M059J (cell line): ENCODE results near the gene LHX3. TPM values are rescaled to one million over a fixed set of nuclear protein-coding genes. Genes with fewer than 3 reads are reported as not detected.
"Not testable (repeated sequence)": the region's sequence is repeated elsewhere in the genome, so short reads cannot be mapped to it uniquely, and the experiment has no call there.

ENCODE experiments used
- DNase-seq: peaks from one replicate; pipeline ENCODE4 v3.0.0-alpha.2; 2012; ENCODE audit warnings: low read depth
- total RNA-seq: library from RNA; depleted of rRNA; stranded (reverse); fragments of >200 nt; shearing (Covaris generic); gene quantifications from 2 replicates; pipeline ENCODE4 v1.2.3, GENCODE V29; 2014; rRNA removed

Gene LHX3
- total RNA-seq, 1 experiment from 2014 or later: not detected

DNA sequence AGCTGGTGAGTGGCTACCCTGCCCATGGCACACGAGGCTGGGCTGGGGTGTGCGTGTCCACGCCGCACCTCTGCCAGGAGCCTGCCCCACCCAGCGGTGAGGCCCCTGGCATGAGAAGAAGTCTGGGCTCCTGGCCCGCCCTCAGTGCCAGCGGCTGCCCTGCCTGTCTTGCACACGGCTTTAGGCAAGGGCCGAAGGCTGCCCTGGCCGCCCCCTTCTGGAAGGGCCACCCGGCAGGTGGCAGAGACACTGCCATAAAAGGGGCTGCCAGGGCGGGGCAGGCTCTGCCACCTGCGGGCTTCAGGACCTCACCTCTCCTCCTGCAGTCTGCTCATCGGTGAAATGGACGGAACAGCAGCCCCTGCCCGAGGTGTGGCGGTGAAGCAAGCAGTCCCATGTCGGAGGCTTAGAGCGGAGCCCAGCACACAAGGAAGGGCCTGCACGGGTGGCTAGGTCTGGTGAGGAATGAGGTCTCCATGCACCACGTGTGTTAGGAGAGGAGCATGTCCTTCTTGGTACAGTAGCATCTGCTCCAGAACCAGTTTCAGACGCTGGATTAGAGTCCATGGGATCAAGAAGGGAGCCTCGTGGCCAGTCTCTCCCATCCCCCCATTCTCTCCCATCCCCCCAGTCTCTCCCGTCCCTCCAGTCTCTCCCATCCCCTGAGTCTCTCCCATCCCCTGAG, 51.4 kb downstream of the LHX3 start:
- no peak for DNase-seq

DNA sequence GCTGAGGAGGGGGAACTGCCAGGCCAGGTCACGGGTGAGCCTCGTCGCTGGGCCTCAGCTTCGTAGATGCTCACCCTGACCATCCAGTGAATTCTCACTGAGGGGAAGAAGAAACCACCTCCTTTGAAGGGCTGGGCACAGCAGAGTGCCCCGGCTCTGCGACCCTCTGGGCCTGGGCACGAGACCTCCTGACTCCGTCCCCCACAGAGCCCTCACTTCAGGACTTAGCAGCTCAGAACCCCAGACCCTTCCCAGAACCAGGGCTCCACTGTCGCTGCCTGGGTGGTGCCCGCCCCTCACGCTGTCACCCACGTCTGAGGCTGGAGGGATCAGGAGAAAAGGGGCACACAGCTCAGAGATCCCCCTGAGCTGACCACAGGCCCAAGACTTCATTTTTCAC, 52.0 kb downstream of the LHX3 start:
- no peak for DNase-seq

- DNase-seq: no peak
Measured at GRCh38 chr9:136152543-136152866, 52.4 kb downstream of the LHX3 start.

DNA sequence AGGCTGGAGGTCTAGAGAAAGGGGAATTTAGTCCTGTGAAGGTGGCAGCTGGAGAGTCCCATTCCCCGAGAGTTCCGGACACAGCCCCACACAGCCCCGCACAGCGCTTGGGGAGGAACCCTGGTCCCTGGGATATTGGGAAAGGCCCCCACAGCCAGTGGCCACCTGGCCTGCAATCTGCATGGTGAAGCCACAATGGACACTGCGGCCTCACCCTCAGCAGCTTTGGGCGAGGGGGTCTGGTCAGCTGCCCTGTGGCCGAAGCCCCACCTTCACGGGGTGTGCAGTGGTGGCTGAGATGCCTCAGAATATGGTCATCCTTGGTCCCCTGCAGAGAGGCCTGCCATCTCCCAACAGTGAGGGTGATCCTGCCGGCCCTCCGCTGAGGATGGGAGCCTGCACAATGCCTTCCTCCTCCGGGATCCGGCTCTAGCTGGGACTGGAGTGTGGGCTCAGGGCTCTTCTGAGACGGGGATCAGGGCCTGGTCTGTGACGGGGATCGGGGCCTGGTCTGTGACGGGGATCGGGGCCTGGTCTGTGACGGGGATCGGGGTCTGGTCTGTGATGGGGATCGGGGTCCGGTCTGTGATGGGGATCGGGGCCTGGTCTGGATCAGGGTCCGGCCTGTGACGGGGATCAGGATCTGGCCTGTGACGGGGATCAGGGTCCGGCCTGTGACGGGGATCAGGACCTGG, 52.9 kb downstream of the LHX3 start:
- no peak for DNase-seq

GRCh38 chr9:136151214-136151804, 53.6 kb downstream of the LHX3 start:
- no peak for DNase-seq

DNA sequence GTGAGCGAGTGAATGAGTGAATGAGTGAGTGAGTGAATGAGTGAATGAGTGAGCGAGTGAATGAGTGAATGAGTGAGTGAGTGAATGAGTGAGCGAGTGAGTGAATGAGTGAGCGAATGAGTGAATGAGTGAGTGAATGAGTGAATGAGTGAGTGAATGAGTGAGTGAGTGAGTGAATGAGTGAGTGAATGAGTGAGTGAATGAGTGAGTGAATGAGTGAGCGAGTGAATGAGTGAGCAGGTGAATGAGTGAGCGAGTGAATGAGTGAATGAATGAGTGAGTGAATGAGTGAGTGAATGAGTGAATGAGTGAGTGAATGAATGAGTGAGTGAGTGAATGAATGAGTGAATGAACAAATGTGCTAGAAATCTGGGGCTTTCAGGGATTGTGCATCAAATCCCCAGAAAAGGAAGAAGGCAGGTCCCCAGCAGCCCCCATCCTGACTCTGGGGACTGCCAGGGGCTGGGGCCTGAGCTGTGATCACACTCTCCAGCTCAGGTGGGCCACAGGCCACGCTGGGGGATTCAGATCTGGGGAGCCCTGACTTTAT, 54.2 kb downstream of the LHX3 start:
- DNase-seq: not testable (repeated sequence)

GRCh38 chr9:136149853-136150252, 55.1 kb downstream of the LHX3 start:
- DNase-seq: no peak

- DNase-seq: no peak
Measured at GRCh38 chr9:136149337-136149736, 55.6 kb downstream of the LHX3 start.

DNA sequence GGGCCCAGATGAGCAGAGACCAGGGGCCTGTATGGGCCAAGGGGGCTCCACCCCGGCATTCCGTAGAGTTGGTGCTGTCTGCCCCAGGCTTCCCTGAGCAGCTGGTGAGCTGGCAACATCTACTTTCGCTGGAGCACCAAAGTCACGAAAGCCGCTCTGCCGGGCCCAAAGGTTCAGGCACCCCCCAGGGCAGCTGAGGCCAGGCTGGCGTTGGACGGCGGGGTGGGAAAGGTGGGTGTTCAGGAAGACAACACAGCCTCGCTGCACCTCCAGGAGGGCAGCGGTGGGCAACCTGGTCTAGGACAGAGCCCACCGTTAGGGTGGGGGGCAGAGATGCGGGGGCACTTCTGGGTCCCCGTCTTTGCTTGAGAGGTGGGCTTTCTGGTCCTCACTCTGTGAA, 56.2 kb downstream of the LHX3 start:
- no peak for DNase-seq

DNA sequence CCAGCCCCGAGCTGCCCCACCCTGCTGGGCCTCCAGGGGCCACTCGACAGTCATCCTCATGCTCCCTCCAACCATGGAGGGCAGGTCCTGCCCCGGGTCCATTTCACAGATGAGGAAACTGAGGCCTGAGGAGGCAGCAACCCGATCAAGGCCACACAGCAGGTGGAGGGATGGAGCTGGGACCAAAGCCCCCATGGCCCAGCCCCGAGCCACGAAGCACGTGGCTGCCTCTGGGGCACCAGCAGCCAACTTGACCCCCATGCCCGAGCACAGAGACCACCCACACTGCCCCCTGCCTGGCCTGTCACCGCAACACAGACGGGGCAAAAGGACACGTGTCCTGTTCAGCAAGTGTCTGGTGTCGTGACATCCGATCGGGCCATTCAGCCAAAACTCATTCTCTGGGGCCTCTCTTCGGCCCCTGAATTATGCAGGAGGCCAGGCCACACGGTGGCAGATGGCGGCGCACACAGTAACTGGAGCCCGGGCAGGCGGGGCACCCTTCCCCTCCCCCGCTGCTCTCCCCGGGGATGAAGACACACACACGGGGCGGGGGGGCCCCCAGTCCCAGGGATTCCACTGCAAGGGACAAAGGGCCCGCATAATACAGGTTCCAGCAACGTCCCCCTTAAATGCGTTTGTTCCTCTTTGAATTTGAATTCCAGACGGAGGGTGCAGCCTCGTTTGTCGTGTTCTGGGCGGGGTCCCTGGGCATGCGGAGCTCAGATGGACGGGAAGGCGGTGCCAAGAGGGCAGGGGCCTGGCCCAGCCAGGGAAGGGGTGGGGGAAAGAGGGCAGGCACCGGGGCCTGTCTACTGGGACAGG, 56.8 kb downstream of the LHX3 start:
- DNase-seq: no peak

- no peak for DNase-seq
Measured at GRCh38 chr9:136147038-136147889, 57.7 kb downstream of the LHX3 start.

Other genes starting within 250 kb of the LHX3 start
- gene UBAC1, start 243.8 kb downstream of the LHX3 start, total RNA-seq: 49.6 and 54.6 TPM in 2 replicates
- 4.2 and 9.8 TPM in 2 replicates for gene NACC2, start 109.8 kb downstream of the LHX3 start, total RNA-seq
- 23.5 and 36.9 TPM in 2 replicates for gene TMEM250, start 86.3 kb downstream of the LHX3 start, total RNA-seq
- gene QSOX2, start 40.7 kb upstream of the LHX3 start, total RNA-seq: 7.1 and 20.1 TPM in 2 replicates
- gene CCDC187, start 99.0 kb upstream of the LHX3 start, total RNA-seq: not detected in 2 replicates
- gene GPSM1, start 122.4 kb upstream of the LHX3 start, total RNA-seq: 4.5 and 12.5 TPM in 2 replicates
- gene DNLZ, start 158.6 kb upstream of the LHX3 start, total RNA-seq: 35.9 and 56.6 TPM in 2 replicates
- gene CARD9, start 168.5 kb upstream of the LHX3 start, total RNA-seq: 0.05 and 0.12 TPM in 2 replicates
- gene SNAPC4, start 195.0 kb upstream of the LHX3 start, total RNA-seq: 3.0 and 8.1 TPM in 2 replicates
- 42.3 and 64.2 TPM in 2 replicates for gene ENTR1, start 205.5 kb upstream of the LHX3 start, total RNA-seq
- gene PMPCA, start 205.5 kb upstream of the LHX3 start, total RNA-seq: 41.4 and 88.7 TPM in 2 replicates
- 7.6 TPM in 2 replicates for gene INPP5E, start 234.7 kb upstream of the LHX3 start, total RNA-seq